ENCODE measurements around the gene GPAT2.
"Not testable (repeated sequence)": the region's sequence is repeated elsewhere in the genome, so short reads cannot be mapped to it uniquely, and the experiment has no call there.

GPAT2 gene

GRCh38 chr2:96022126-96022525, 12.6 kb downstream of the GPAT2 start:
- FAIRE-seq = not testable (repeated sequence)

- FAIRE-seq = not testable (repeated sequence)
Observed at GRCh38 chr2:96021142-96021541, 13.6 kb downstream of the GPAT2 start.

GRCh38 chr2:96019909-96020590, 14.7 kb downstream of the GPAT2 start:
- not testable (repeated sequence) for FAIRE-seq

GRCh38 chr2:96016321-96016720, 18.4 kb downstream of the GPAT2 start:
- not testable (repeated sequence) for FAIRE-seq

- not testable (repeated sequence) for FAIRE-seq
Observed at GRCh38 chr2:96012792-96013264, 21.9 kb downstream of the GPAT2 start.

GRCh38 chr2:96012086-96012791, 22.5 kb downstream of the GPAT2 start:
- FAIRE-seq = not testable (repeated sequence)

- not testable (repeated sequence) for FAIRE-seq
Observed at GRCh38 chr2:96011129-96011455, 23.6 kb downstream of the GPAT2 start.

- FAIRE-seq = not testable (repeated sequence)
Observed at GRCh38 chr2:96010320-96011128, 24.2 kb downstream of the GPAT2 start.

GRCh38 chr2:96009833-96010232, 24.9 kb downstream of the GPAT2 start:
- not testable (repeated sequence) for FAIRE-seq

- not testable (repeated sequence) for FAIRE-seq
Observed at GRCh38 chr2:96008051-96008450, 26.7 kb downstream of the GPAT2 start.

GRCh38 chr2:96006248-96006647, 28.5 kb downstream of the GPAT2 start:
- not testable (repeated sequence) for FAIRE-seq

- FAIRE-seq = peak; percentile 94
Observed at GRCh38 chr2:95992520-95993272, 42.0 kb downstream of the GPAT2 start.

GRCh38 chr2:95992102-95992501, 42.6 kb downstream of the GPAT2 start:
- not testable (repeated sequence) for FAIRE-seq

- not testable (repeated sequence) for FAIRE-seq
Observed at GRCh38 chr2:95991351-95992094, 43.2 kb downstream of the GPAT2 start, which contains the start of gene ANKRD36C. TSS of gene ANKRD36C (minus strand) at chr2:95991824. CDS start at chr2:95991708, 116 bp downstream.

- FAIRE-seq = not testable (repeated sequence)
Observed at GRCh38 chr2:95990884-95991283, 43.8 kb downstream of the GPAT2 start.

Data from TTC549 (cell line).